GM18505 (cell line): ENCODE data around the gene DNAJB8.

Experiments
- ATAC-seq: cut with Tn5 transposase; IDR thresholded peaks from one replicate; pipeline ENCODE4 v1.9.1; 2021; ENCODE audit not compliant: unreplicated experiment
- POLR2A ChIP-seq: IDR thresholded peaks from 4 replicates; pipeline ENCODE4 v1.6.1; 2011; ENCODE audit warnings: borderline replicate concordance; ENCODE audit not compliant: insufficient read depth, insufficient read length; ENCODE audit errors: extremely low read depth

DNAJB8 gene

GRCh38 chr3:128490915-128491690 is 24.4 kb upstream of the DNAJB8 start:
- no peak for TF ChIP-seq POLR2A
- ATAC-seq = no peak

DNA sequence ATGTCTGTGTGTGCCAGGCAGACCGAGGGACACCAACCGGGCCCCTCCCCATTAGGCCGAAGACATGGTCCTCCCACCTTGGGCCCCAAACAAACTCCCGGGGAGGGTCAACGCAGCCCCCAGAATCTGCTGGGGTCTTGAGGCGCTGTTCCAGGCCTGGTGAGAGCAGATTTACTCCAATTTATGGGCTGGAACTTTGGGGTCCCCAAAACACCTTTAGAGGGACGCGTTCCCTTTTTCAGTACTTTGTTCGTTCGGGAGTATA is 23.9 kb upstream of the DNAJB8 start:
- ATAC-seq = no peak
- no peak for TF ChIP-seq POLR2A

GRCh38 chr3:128489927-128490649 is 23.4 kb upstream of the DNAJB8 start:
- no peak for ATAC-seq
- no peak for TF ChIP-seq POLR2A

GRCh38 chr3:128489674-128489926 is 22.9 kb upstream of the DNAJB8 start:
- no peak for TF ChIP-seq POLR2A
- ATAC-seq = no peak

DNA sequence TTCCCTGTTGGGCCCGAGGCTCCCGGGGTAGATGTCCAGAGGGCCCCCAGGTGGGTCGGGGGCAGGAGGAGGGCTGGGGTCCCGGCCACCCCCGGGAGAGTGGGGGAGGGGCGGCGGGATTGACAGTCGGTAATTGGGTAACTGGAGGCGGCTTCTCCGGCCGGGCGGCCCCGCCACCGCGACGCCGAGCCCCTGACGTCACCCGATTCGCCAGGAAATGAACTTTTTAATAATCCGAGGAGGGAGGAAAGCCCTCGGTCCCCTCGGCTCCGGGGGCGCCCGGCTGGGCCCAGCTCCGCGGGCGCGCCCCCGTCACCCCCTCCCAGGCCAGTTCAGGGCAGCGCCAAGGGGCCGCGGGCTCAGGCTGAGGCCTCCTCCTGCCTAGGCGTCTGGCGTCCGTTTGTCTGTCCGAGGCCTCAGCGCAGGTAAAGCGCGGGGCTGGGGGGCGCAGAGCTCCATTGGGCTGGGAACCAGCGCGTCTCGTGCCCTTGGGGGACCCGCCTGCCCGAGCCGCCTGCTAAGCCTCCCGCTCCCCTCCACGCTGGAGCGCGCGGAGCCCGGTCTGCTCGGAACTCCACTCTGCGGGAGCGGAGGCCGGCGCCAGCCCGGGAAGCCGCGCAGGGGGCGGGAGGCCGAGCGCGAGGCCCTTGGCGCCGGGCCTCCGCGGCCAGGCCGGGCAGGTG is 22.4 kb upstream of the DNAJB8 start:
- no peak for ATAC-seq
- TF ChIP-seq POLR2A = no peak

GRCh38 chr3:128488636-128488990 is 21.9 kb upstream of the DNAJB8 start:
- ATAC-seq = no peak
- no peak for TF ChIP-seq POLR2A

GRCh38 chr3:128487813-128488635 is 21.3 kb upstream of the DNAJB8 start:
- no peak for ATAC-seq
- no peak for TF ChIP-seq POLR2A

DNA sequence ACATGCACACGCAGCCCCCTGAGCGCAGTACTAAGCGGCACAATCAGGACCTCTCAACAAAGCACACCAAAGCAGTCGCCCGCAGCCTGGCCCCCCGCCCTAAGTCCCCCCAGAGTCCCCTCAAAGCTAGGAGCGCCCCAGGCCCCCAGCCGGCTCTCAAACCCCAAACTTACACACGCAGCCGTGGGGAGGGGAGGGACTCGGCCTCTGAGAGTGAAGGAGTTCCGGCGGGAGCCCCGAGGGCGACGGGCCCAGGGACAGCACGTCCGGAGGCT is 20.8 kb upstream of the DNAJB8 start:
- ATAC-seq = no peak
- no peak for TF ChIP-seq POLR2A

- no peak for TF ChIP-seq POLR2A
- ATAC-seq = no peak
Observed at GRCh38 chr3:128486681-128487537, 20.2 kb upstream of the DNAJB8 start.

GRCh38 chr3:128486205-128486628 is 19.5 kb upstream of the DNAJB8 start:
- no peak for TF ChIP-seq POLR2A
- ATAC-seq = no peak

DNA sequence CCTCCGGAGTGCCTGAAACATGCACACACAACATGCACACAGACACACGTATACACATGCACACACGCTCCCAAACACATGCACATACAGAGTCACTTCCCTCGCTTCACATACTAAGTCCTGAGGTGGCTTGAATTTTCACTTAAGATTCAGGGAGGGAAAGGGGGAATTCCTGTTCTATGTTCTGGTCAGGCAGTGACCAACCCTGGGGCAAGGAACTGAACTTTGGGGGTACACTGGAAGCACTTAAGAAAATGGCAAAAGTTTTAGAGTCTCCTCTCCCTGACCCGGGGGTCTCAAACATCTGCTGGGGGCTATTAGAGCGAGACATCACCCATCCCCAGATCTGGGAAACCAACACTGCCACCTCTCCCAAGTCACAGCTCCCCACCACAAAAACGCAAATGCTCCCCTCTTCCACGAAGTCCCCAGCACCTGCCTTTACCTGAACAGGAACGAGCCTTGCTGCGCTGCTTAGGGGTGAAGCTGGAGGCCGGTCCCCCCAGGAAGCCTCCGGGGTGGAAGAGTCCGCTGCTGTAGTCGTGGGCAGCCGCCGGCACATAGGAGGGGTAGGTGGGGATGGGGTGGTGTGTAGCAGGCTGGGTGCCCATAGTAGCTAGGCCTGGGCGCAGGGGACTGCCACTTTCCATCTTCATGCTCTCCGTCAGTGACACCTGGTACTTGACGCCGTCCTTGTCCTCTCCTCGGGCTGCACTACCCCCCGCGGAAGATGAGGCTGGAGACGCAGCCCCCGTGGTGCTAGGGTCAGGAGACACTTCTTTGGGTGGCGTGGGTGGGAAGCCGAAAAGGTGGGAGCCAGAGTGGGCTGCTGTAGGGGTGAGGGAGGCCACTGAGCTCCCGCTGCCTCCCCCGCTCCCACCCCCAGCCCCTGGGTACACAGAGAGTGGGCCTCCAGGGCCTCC is 18.9 kb upstream of the DNAJB8 start:
- no peak for ATAC-seq
- no peak for TF ChIP-seq POLR2A
